Peyer's patch (tissue), 4 donors: Measurements from ENCODE around the gene CSRP1. TPM values are rescaled to one million over a fixed set of nuclear protein-coding genes. Genes with fewer than 3 reads are reported as not detected.
"Not testable (repeated sequence)": the region's sequence is repeated elsewhere in the genome, so short reads cannot be mapped to it uniquely, and the experiment has no call there.

ENCODE experiments used
- DNase-seq, 3 donors: peaks; one replicate each; pipeline ENCODE4 v3.0.0-alpha.2; 2017 to 2019
- H3K27ac ChIP-seq, 4 donors: fragments of 200-600 bp; sonication (generic); one replicate each; pipeline ENCODE4 v1.5.1; 2016 to 2019
- H3K27me3 ChIP-seq, 2 donors: fragments of 200-600 bp; sonication (generic); one replicate each; pipeline ENCODE4 v1.5.1; 2019
- H3K36me3 ChIP-seq, 3 donors: fragments of 200-600 bp; sonication (generic); one replicate each; pipeline ENCODE4 v1.5.1; 2016 to 2019
- H3K4me1 ChIP-seq, 4 donors: fragments of 200-600 bp; sonication (generic); one replicate each; pipeline ENCODE4 v1.5.1; 2016 to 2019
- H3K4me3 ChIP-seq, 4 donors: fragments of 200-600 bp; sonication (generic); 1 replicate in 3 of 4; 2 replicates in 1 of 4; pipeline ENCODE4 v1.5.1; 2016 to 2019; ENCODE audit warnings: mild to moderate bottlenecking in 1 of 4
- H3K9me3 ChIP-seq, 4 donors: fragments of 200-600 bp; sonication (generic); one replicate each; pipeline ENCODE4 v1.5.1; 2016 to 2019; ENCODE audit warnings: mild to moderate bottlenecking in 1 of 4
- POLR2A ChIP-seq, 2 donors: fragments of 450-650 bp; IDR thresholded peaks; one replicate each; pipeline ENCODE4 v1.5.1; 2017; ENCODE audit warnings: antibody characterized with exemption in 2 of 2, mild to moderate bottlenecking in 2 of 2, moderate library complexity in 2 of 2
- total RNA-seq, 4 donors: library from RNA; depleted of rRNA; stranded (reverse); fragments of >200 nt; gene quantifications; one replicate each; pipeline ENCODE4 v1.1.0, GENCODE V29; 2016
- TF ChIP-seq, protein P1 (sequence below), 6 experiments: fragments of 450-650 bp in 4 of 6; fragments of 200-600 bp in 2 of 6; sonication (generic) in 1 of 6; IDR thresholded peaks; one replicate each; pipeline ENCODE4 v1.5.1; 2017 to 2019; ENCODE audit warnings: antibody characterized with exemption in 6 of 6, mild to moderate bottlenecking in 3 of 6, moderate library complexity in 1 of 6

The CSRP1 gene
- total RNA-seq, 4 donors from 2014 or later = 139 to 306 (median 160) TPM

DNA sequence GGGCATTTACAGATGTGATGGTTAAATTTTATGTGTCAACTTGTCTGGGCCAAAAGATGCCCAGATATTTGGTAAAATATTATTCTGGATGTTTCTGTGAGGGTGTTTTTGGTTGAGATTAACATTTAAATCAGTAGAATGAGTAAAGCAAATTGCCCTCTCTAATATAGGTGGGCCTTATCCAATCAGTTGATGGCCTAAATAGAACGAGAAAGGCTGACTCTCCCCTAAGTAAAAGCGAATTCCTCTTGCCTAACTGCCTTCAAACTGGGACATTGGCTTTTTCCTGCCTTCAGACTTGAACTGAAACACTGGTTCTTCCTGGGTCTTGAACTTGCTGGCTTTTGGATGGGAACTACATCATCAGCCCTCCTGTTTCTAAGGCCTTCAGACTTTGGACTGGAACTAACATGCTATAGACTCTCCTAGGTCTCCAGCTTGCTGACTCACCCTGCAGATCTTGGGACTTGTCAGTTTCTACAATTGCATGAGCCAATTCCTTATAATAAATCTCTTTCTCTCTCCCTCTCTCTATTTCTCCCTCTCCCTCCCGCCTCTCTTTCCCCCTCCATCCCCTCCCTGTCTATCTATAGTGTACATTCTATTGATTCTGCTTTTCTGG lies 21.8 kb upstream of the CSRP1 start:
- peak in 1 of 3 donors; percentile 74 for DNase-seq
- TF ChIP-seq POLR2A (IDR thresholded peaks at IDR 0.05) = no peak
- TF ChIP-seq, protein P1, sequence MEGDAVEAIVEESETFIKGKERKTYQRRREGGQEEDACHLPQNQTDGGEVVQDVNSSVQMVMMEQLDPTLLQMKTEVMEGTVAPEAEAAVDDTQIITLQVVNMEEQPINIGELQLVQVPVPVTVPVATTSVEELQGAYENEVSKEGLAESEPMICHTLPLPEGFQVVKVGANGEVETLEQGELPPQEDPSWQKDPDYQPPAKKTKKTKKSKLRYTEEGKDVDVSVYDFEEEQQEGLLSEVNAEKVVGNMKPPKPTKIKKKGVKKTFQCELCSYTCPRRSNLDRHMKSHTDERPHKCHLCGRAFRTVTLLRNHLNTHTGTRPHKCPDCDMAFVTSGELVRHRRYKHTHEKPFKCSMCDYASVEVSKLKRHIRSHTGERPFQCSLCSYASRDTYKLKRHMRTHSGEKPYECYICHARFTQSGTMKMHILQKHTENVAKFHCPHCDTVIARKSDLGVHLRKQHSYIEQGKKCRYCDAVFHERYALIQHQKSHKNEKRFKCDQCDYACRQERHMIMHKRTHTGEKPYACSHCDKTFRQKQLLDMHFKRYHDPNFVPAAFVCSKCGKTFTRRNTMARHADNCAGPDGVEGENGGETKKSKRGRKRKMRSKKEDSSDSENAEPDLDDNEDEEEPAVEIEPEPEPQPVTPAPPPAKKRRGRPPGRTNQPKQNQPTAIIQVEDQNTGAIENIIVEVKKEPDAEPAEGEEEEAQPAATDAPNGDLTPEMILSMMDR (IDR thresholded peaks at IDR 0.05) = no peak
- Histone ChIP-seq H3K4me3 (no peak overlapping the region), H3K9me3 (no peaks in the 10 kb centered on the region), H3K27me3 (no peaks in the 10 kb centered on the region), H3K4me1 (no peaks in the 10 kb centered on the region), H3K36me3 (no peaks in the 10 kb centered on the region), H3K27ac (peak overlapping the region in 2 of 4 donors; percentile 64 to 76)

DNA sequence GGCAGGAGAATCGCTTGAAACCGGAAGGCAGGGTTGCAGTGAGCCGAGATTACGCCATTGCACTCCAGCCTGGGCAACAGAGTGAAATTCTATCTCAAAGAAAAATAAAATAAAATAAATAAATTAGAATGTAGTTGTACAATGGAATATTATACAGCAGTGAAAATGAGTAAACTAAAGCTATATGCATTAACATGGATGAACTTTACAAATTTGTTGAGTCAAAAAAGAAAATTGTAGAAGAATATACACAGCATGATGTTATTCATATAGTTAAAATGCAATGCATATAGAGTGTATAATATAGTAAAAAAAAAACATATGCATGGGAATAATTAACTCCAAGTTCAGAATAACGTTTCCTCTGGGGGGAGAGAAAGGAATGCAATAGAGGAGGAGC lies 21.0 kb upstream of the CSRP1 start:
- no peaks in the 10 kb centered on the region for H3K4me1 ChIP-seq
- H3K27ac ChIP-seq = no peak overlapping the region
- no peaks in the 10 kb centered on the region for H3K27me3 ChIP-seq
- no peaks in the 10 kb centered on the region for H3K36me3 ChIP-seq
- TF ChIP-seq POLR2A (IDR thresholded peaks at IDR 0.05) = no peak
- TF ChIP-seq, protein P1 (IDR thresholded peaks at IDR 0.05) = no peak
- no peak for DNase-seq
- no peaks in the 10 kb centered on the region for H3K9me3 ChIP-seq
- no peak overlapping the region for H3K4me3 ChIP-seq

DNA sequence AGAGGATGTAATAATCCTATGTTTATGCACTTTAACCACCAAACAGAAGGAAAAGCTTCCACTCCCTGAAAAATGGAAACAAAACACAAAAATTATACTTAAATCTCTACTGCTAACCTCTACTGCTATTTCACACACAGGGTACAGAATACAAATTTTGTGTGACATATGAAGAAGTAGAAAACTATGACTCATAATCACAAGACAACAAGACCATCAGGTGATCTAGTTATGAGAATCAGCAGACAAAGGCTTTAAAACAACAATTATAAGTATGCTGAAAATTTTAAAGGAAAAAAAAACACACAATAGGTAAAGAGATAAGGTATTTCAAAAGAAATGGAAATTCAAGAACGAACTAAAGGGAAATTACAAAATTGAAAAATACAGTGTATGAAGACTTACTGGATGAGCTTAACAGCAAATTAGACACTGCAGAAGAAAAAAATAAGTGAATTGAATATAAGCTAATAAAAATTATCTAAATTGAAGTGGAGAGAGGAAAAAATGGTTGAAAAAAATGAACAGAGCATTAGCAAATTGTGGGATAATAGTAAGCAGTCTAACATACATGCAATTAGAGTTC lies 18.4 kb upstream of the CSRP1 start:
- H3K4me3 ChIP-seq = no peak overlapping the region
- H3K36me3 ChIP-seq = no peaks in the 10 kb centered on the region
- no peaks in the 10 kb centered on the region for H3K27me3 ChIP-seq
- no peaks in the 10 kb centered on the region for H3K4me1 ChIP-seq
- no peak overlapping the region for H3K27ac ChIP-seq
- TF ChIP-seq, protein P1 (IDR thresholded peaks at IDR 0.05) = no peak
- no peak for TF ChIP-seq POLR2A (IDR thresholded peaks at IDR 0.05)
- no peaks in the 10 kb centered on the region for H3K9me3 ChIP-seq
- DNase-seq = no peak

DNA sequence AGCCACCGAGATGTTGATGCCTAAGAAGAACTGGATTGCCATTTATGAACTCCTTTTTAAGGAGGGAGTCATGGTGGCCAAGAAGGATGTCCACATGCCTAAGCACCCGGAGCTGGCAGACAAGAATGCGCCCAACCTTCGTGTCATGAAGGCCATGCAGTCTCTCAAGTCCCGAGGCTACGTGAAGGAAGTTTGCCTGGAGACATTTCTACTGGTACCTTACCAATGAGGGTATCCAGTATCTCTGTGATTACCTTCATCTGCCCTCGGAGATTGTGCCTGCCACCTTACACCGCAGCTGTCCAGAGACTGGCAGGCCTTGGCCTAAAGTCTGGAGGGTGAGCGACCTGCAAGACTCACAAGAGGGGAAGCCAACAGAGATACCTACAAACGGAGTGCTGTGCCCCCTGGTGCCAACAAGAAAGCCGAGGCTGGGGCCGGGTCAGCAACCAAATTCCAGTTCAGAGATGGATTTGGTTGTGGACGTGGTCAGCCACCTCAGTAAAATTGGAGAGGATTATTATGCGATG lies 13.2 kb upstream of the CSRP1 start:
- not testable (repeated sequence) for H3K27me3 ChIP-seq, DNase-seq, H3K9me3 ChIP-seq, H3K4me1 ChIP-seq, H3K4me3 ChIP-seq, H3K36me3 ChIP-seq, H3K27ac ChIP-seq

DNA sequence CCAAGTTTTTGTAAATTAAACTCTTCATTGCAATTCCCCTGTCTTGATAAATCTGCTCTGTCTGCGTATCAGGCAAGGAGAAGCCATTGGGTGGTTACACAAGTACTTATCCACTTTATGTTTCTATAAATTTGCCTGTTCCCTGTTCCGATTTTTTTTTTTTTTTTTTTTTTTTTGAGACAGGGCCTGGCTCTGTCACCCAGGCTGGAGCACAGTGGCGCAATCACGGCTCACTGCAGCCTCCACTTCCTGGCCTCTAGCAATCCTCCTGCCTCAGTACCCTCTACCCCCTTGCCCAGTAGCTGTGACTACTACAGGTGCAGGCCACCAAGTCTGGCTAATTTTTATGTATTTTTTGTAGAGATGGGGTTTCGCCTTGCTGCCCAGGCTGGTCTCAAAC lies 11.1 kb upstream of the CSRP1 start:
- no peak for DNase-seq
- Histone ChIP-seq H3K4me1 (peaks cover 0 to 5% (median 0%) of the 10 kb centered on the region in 4 donors), H3K36me3 (no peaks in the 10 kb centered on the region), H3K4me3 (no peak overlapping the region), H3K27me3 (no peaks in the 10 kb centered on the region), H3K27ac (no peak overlapping the region), H3K9me3 (no peaks in the 10 kb centered on the region)
- TF ChIP-seq POLR2A (IDR thresholded peaks at IDR 0.05) = no peak
- TF ChIP-seq, protein P1 (IDR thresholded peaks at IDR 0.05) = no peak

DNA sequence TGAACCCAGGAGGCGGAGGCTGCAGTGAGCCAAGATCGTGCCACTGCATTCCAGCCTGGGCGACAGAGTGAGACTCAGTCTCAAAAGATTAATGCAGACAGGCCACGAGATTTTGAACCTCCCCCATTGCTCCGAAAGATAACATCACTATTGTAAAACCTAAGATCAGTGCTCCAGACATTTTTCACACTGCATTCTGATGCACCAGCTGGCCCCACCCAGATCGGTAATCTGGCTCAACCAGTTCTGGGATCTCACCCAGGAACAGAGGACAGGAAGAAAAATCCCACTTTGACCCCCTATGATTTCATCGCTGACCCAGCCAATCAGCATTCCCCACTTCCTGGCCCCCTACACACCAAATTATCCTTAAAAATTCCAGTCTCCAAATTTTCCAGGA lies 10.7 kb upstream of the CSRP1 start:
- Histone ChIP-seq H3K36me3 (no peaks in the 10 kb centered on the region), H3K27ac (no peak overlapping the region), H3K9me3 (no peaks in the 10 kb centered on the region), H3K27me3 (no peaks in the 10 kb centered on the region), H3K4me3 (no peak overlapping the region), H3K4me1 (peaks cover 0 to 9% (median under 1%) of the 10 kb centered on the region in 4 donors)
- no peak for TF ChIP-seq POLR2A (IDR thresholded peaks at IDR 0.05)
- TF ChIP-seq, protein P1 (IDR thresholded peaks at IDR 0.05) = no peak
- DNase-seq = no peak
